Thymus (tissue), 11 donors: ENCODE results near the gene MMP19. TPM values are rescaled to one million over a fixed set of nuclear protein-coding genes. Genes with fewer than 3 reads are reported as not detected.

Source experiments
- DNase-seq, 9 donors: peaks; one replicate each; pipeline ENCODE4 v3.0.0-alpha.2; 2013; ENCODE audit warnings: low spot score in 9 of 9, low read depth in 6 of 9, missing footprints in 1 of 9
- H3K27ac ChIP-seq, 2 donors: one replicate each; pipeline ENCODE4 v1.5.1; 2013; ENCODE audit warnings: control low read depth in 1 of 2, low read depth in 1 of 2, low read length in 1 of 2, mild to moderate bottlenecking in 1 of 2, moderate library complexity in 1 of 2
- H3K27me3 ChIP-seq, 2 donors: one replicate each; pipeline ENCODE4 v1.5.1; 2013; ENCODE audit warnings: low read length in 1 of 2; ENCODE audit not compliant: control insufficient read depth in 2 of 2, insufficient read depth in 1 of 2
- H3K36me3 ChIP-seq, 2 donors: one replicate each; pipeline ENCODE4 v1.5.1; 2013; ENCODE audit warnings: low read length in 1 of 2, mild to moderate bottlenecking in 1 of 2, moderate library complexity in 1 of 2; ENCODE audit not compliant: control insufficient read depth in 2 of 2, insufficient read depth in 2 of 2
- H3K4me1 ChIP-seq, 2 donors: one replicate each; pipeline ENCODE4 v1.5.1; 2013; ENCODE audit warnings: low read length in 2 of 2; ENCODE audit not compliant: control insufficient read depth in 2 of 2, insufficient read depth in 2 of 2
- H3K4me3 ChIP-seq, 2 donors: one replicate each; pipeline ENCODE4 v1.5.1; 2013; ENCODE audit warnings: low read length in 2 of 2, control low read depth in 1 of 2, mild to moderate bottlenecking in 1 of 2
- H3K9me3 ChIP-seq, 2 donors: one replicate each; pipeline ENCODE4 v1.5.1; 2013; ENCODE audit warnings: low read length in 1 of 2, mild to moderate bottlenecking in 1 of 2; ENCODE audit not compliant: control insufficient read depth in 2 of 2, insufficient read depth in 1 of 2
- WGBS: extraction: QIAGEN DNeasy Blood & Tissue Kit; methylation state at CpG from one replicate; pipeline ENCODE4 v1.1.7; 2013; 5-methylcytosine and 5-hydroxymethylcytosine counted together
- polyA plus RNA-seq: library from polyadenylated mRNA; stranded (reverse); fragments of 200-250 nt; gene quantifications from one replicate; pipeline ENCODE4 v1.2.3, GENCODE V29; 2013
- total RNA-seq: library from RNA; stranded (reverse); fragments of 120-200 nt; gene quantifications from one replicate; pipeline ENCODE4 v1.2.4, GENCODE V29; 2013
- donor health status: healthy.

MMP19 gene
- total and polyA plus RNA-seq, 2 donors, result 4.5 to 19.9 TPM

DNA sequence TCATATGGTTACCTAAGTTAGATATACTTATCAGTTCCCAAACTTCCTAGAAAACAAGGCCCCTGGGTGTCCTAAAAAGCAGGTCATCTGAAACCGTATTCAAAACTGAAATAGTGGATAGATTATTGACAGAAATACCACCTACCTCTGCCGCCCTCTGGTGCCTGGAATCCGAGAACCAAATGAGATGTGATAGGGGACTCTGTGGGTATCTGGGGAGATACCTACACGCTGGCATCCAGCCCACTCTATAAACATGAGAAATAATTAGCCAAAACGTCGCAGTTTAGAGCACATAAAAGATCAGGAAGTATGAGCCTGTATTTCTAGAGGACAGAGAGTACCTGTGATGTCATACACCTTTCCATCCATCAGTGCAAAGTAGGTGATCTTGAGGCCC is 20.5 kb downstream of the MMP19 start:
- Histone ChIP-seq H3K4me1 (peaks cover 17 to 26% of the 10 kb centered on the region in 2 donors), H3K4me3 (no peak overlapping the region), H3K27me3 (no peaks in the 10 kb centered on the region), H3K27ac (no peak overlapping the region), H3K9me3 (peaks cover 0 to 2% of the 10 kb centered on the region in 2 donors), H3K36me3 (peaks cover 45 to 57% of the 10 kb centered on the region in 2 donors)
- 90% methylated on average over 6 of the region's 6 CpGs for WGBS
- no peak for DNase-seq

DNA sequence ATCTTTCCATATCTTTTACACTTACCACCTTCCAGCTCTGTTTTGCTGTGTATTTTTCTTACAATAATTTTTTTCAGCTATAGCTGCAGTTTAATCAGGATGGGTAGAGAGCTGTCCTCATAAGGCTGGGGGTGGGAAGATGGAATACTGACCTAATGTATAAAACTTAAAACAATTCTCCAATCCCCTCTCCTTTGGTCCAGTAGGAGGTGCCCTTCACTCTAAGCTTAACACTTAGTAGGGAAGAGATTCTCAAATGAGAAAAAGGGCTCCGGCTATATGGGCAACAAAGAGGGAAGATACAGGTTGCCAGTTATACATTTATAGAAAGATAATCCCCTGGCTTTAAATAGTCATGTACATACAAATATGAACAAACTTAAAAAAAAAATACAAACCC is 22.1 kb downstream of the MMP19 start:
- Histone ChIP-seq H3K4me3 (no peak overlapping the region), H3K27ac (no peak overlapping the region), H3K27me3 (no peaks in the 10 kb centered on the region), H3K36me3 (peaks cover 44 to 55% of the 10 kb centered on the region in 2 donors), H3K4me1 (peaks cover 16% of the 10 kb centered on the region in 2 donors), H3K9me3 (no peaks in the 10 kb centered on the region)
- WGBS, result 96% methylated on average over 1 of the region's 1 CpG
- no peak for DNase-seq

DNA sequence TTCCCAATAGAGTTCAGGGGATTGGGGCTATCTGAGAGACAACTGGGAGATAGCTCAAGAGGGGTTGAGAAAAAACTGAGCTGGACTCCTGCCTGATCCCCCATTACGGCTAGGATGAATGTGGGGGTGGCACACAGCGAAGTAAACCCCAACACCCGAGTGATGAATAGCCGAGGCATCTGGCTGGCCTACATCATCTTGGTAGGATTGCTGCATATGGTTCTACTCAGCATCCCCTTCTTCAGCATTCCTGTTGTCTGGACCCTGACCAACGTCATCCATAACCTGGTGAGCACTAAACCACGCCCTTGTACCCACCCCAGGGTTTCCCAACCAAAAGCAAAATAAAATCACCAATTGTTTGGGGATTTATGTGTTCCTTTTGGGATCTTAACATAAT is 23.9 kb downstream of the MMP19 start:
- WGBS, result 95% methylated on average over 6 of the region's 6 CpGs
- DNase-seq, result no peak
- Histone ChIP-seq H3K9me3 (no peaks in the 10 kb centered on the region), H3K36me3 (peaks cover 44 to 60% of the 10 kb centered on the region in 2 donors), H3K4me1 (peaks cover 12 to 19% of the 10 kb centered on the region in 2 donors), H3K27me3 (no peaks in the 10 kb centered on the region), H3K4me3 (peak overlapping the region; percentile 83 to 88), H3K27ac (no peak overlapping the region)

DNA sequence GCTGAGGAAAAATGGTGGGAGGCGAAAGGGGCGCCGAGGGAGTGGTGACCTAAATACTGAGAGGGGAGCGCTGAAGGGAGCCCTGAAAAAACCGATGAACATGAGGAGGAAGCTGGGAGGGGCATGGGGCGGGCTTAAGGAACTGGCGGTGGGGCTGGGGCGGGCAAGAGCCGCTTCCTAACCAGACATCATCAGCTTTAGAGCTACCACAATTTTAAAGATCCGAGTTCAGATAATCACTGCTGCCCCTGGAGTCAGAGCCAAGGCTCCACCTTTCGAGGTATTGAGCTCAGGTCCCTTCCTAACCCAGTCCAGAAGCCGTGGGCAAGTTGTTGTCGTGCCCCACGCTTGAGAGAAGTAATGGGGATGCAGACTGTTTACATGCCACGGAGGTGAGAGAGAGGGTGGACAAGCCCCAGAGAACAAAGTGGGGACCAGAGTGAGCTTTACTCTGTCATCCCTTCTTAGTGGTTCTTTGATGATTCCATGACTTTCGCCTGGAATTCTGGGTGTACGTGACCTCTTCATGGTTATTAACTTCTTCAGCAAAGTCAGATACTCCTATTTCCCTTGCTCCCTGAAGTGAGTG is 24.5 kb downstream of the MMP19 start:
- DNase-seq, result no peak
- Histone ChIP-seq H3K4me3 (peak overlapping the region; percentile 83 to 88), H3K9me3 (no peaks in the 10 kb centered on the region), H3K4me1 (peaks cover 12 to 19% of the 10 kb centered on the region in 2 donors), H3K36me3 (peaks cover 43 to 63% of the 10 kb centered on the region in 2 donors), H3K27ac (peak overlapping the region; percentile 74 to 82), H3K27me3 (no peaks in the 10 kb centered on the region)
- 6% methylated on average over 17 of the region's 17 CpGs for WGBS

DNA sequence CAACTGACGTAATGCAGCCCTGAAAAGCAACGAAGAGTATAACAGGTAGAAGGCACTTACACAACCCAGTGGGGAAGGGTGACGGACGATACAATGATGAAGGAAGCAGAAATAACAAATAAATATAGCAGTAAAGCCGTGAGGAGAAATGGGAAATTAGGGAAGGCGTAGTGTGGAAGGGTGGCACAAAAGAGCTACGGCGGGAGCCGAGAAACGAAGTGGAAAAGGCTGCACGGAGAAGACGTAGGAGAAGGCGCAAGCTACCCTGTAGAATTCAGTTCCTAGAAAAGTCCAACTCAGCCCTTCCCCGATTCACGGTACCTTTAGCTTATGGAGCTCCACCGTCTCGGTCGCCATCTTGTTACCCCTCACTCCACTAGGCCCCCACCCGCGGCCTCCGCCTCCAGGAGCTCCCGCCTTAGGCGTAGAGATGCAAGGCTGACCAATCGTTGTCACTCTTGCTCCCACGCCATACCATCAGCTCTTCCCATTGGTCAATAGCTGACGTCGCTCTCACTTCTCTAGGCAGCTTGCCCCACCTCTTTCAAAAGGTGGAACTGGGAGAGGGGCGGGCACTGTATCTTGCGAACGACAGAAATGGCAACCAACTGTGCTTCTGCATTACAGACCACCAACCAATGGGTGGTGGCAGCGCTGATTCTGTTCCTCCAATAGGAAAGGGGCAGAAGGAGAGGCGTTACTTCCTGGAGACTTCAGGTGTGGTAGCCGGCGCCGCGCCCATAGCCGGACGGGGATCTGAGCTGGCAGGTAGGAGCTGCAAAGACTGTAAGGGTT is 25.2 kb downstream of the MMP19 start, which contains the start of the genes ORMDL2 and SARNP:
ORMDL2 (plus strand) TSS at position 697 of the 795 bp plus-strand sequence. CDS start 959 bp downstream, outside the sequence.
SARNP (minus strand) TSS at position 380 of the 795 bp plus-strand sequence; CDS start at position 357, 23 bp downstream.
- peak within 1 kb of the TSS; percentile 82 to 86 for H3K27ac ChIP-seq
- H3K4me3 ChIP-seq, result peak within 1 kb of the TSS; percentile 86 to 98
- peaks cover 12 to 19% of the 10 kb centered on the region in 2 donors for H3K4me1 ChIP-seq
- under 1% methylated on average over 38 of the region's 38 CpGs for WGBS
- H3K36me3 ChIP-seq, result peaks cover 36 to 59% of the 10 kb centered on the region in 2 donors
- H3K27me3 ChIP-seq, result no peaks in the 10 kb centered on the region
- H3K9me3 ChIP-seq, result no peaks in the 10 kb centered on the region
- DNase-seq, result peak; percentile 94 to 100 (median 99)

DNA sequence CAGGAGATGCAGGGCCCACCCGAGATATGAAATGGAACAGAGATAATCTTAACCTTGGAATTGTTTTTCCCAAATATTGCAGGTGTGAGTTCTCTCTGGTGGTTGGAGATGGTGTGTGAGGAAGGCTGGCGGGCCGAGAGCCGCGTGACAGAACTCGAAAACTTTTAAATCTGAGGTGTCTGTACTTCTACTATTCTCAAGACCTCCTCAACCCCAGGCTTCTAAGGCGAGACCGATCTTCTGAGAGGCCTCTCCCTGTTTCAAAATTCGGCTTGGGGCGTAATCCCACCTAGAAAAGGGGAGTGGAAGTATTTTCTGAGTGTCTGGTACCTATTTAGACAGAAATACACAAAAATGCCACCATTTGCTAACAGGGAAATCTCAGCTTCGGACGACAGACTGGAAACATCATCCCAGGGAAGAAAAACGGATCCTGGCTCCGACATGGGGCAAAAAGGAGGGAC is 25.8 kb downstream of the MMP19 start:
- peaks cover 30 to 53% of the 10 kb centered on the region in 2 donors for H3K36me3 ChIP-seq
- H3K27me3 ChIP-seq, result no peaks in the 10 kb centered on the region
- DNase-seq, result peak in 6 of 9 donors; percentile 15 to 60 (median 28)
- H3K4me1 ChIP-seq, result peaks cover 12 to 19% of the 10 kb centered on the region in 2 donors
- H3K27ac ChIP-seq, result peak overlapping the region; percentile 75 to 86
- no peaks in the 10 kb centered on the region for H3K9me3 ChIP-seq
- H3K4me3 ChIP-seq, result peak overlapping the region; percentile 86 to 98
- WGBS, result under 1% methylated on average over 14 of the region's 14 CpGs

DNA sequence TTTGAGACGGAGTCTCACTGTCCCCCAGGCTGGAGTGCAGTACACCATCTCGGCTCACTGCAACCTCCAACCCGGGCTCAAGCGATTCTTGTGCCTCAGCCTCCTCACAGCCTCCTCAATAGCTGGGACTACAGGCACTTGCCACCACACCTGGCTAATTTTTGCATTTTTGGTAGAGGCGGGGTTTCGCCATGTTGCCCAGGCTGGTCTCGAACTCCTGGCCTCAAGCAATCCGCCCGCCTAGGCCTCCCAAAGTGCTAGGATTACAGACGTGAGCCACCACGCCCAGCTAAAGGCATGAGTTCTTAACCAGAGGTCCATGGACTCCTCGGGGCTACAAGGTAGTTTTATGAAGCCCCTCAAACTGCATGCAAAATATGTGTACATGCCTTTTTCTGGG is 27.3 kb downstream of the MMP19 start:
- 94% methylated on average over 12 of the region's 12 CpGs for WGBS
- Histone ChIP-seq H3K4me1 (peaks cover 12 to 19% of the 10 kb centered on the region in 2 donors), H3K36me3 (peaks cover 19 to 48% of the 10 kb centered on the region in 2 donors), H3K4me3 (no peak overlapping the region), H3K27ac (no peak overlapping the region), H3K27me3 (no peaks in the 10 kb centered on the region), H3K9me3 (no peaks in the 10 kb centered on the region)
- no peak for DNase-seq

DNA sequence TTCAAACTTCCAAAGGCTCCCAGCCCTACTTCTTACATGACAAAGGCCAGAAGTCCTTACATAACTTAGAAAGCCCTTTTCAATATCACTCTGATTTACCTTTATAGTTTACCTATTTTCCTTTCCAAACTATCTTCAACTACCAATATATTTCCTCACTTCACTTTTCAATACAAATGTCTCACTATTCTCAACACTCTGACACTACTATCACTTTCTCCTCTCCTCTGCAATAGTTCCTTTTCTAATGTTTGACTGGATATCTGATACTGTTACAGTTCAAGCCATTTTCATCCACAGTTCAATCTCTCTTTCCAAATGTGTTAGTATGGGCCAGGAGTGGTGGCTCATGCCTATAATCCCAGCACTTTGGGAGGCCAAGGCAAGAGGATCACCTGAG is 28.5 kb downstream of the MMP19 start:
- H3K4me1 ChIP-seq, result peaks cover 12 to 18% of the 10 kb centered on the region in 2 donors

DNA sequence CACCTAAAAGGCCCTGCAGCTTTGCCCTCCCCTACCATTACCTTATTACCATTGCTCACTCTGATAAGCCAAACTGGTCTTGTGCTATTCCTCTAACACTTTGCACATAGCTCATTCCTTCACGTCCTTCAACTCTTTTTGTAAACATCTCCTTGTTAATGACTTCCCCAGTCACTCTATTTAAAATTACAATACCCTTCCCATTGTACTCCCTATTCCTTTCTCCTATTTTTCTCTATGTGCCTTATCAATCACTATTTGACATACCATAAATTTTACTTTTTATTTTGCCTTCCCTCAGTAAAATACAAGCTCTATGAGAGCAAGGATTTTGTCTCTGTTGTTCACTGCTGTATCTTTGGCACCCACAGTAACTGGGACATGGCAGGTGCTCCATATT is 30.6 kb downstream of the MMP19 start:
- Histone ChIP-seq H3K36me3 (peaks cover 16 to 55% of the 10 kb centered on the region in 2 donors), H3K4me1 (peaks cover 4 to 7% of the 10 kb centered on the region in 2 donors), H3K27me3 (no peaks in the 10 kb centered on the region), H3K4me3 (no peak overlapping the region), H3K9me3 (no peaks in the 10 kb centered on the region), H3K27ac (no peak overlapping the region)
- no peak for DNase-seq
- 98% methylated on average over 1 of the region's 1 CpG for WGBS

More for the DNA sequence above, 28.5 kb downstream of the MMP19 start:
- Histone ChIP-seq H3K27ac (no peak overlapping the region), H3K9me3 (no peaks in the 10 kb centered on the region), H3K36me3 (peaks cover 11 to 43% of the 10 kb centered on the region in 2 donors), H3K4me3 (no peak overlapping the region), H3K27me3 (no peaks in the 10 kb centered on the region)
- no peak for DNase-seq
